Measurements from ENCODE around the gene PSMD9.
A peak's percentile ranks its signal among the peaks of the same experiment; 100 is the strongest.
"Not testable (repeated sequence)": the region's sequence is repeated elsewhere in the genome, so short reads cannot be mapped to it uniquely, and the experiment has no call there.

PSMD9 gene

DNA sequence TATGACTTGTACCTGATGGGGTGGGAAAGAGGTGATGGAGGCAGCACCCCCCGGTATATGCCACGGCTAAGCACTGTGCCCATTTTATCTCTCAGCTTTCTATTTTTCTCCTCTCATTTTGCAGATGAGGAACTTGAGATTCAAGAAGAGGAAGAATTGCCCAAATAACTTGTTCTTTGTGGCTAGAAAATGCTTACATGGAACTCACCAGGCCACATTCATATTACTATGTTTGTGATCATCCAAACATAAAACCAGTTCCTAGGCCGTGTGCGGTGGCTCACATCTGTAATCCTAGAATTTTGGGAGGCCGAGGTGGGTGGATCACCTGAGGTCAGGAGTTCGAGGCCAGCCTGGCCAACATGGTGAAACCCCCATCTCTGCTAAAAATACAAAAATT is 14.5 kb upstream of the PSMD9 start:
- DNase-seq, result no peak

DNA sequence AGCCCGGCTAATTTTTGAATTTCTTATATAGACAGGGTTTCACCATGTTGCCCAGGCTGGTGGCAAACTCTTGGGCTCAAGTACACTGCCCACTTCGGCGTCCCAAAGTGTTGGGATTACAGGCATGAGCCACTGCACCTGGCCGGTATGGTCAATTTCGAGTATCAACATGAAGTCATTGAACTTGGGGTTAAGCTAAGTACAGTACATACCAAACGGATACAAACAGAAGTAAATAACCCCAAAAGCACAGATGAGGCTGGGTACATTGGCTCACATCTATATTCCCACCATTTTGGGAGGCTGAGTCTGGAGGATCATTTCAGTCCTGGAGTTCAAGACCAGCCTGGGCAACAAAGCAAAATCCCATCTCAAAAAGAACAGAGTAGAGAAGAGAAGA is 13.0 kb upstream of the PSMD9 start:
- no peak for DNase-seq

DNA sequence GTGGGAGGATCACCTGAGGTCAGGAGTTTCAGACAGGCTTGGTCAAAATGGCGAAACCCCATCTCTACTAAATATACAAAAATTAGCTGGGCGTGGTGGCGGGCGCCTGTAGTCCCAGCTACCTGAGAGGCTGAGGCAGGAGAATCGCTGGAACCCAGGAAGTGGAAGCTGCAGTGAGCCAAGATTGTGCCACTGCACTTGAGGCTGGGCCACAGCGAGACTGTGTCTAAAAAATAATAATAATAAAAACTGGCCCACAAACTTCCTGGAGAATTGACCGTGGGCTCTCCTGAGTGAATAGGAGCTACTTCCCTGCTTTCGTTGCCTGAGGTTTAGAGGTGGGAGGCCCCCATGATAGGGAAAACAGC is 12.5 kb upstream of the PSMD9 start:
- DNase-seq, result not testable (repeated sequence)

DNA sequence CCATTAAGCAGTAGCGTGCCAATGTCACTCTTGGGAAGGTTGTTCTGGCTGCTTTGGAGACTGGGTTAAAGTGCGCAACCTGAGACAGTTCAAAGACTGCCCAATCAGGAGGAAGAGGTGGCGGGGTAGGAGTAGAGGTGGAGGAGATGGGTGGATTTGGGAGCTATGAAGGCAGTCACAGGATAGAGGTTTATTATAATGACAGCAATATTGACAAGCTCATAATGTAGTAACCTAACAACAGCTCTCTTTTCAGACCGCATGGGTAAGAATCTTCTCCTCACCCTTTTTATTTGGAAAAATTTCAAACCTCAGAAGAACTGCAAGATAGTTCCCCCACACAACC is 5.3 kb upstream of the PSMD9 start:
- DNase-seq, result no peak

DNA sequence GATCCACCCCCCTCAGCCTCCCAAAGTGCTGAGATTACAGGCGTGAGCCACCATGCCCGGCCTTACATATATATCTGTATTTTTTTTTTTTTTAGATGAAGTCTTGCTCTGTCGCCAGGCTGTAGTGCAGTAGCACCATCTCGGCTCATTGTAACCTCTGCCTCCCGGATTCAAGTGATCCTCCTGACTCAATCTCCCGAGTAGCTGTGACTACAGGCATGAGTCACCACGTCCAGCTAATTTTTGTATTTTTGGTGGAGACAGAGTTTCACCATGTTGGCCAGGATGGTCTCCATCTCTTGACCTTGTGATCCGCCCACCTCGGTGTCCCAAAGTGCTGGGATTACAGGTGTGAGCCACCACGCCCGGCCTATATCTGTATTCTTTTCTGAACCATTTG is 3.5 kb upstream of the PSMD9 start:
- not testable (repeated sequence) for DNase-seq

DNA sequence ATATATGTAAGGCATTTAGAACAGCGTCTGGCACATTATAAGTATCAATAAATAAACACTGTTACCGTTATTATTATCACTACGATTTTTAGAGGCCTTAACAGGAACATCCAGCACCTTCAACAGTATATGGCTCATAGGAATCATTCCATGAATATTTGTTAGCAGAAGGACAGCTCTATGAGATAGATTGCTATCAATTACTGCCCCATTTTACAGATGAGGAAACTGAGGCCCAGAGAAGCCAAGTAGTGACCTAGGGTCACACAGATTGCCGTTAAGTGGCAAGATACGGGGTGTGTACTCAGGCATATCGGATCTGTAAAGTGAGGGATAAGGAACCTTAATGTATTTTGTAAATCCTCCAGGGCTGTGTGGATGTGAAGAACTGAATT is 510 bp upstream of the PSMD9 start:
- no peak for DNase-seq

DNA sequence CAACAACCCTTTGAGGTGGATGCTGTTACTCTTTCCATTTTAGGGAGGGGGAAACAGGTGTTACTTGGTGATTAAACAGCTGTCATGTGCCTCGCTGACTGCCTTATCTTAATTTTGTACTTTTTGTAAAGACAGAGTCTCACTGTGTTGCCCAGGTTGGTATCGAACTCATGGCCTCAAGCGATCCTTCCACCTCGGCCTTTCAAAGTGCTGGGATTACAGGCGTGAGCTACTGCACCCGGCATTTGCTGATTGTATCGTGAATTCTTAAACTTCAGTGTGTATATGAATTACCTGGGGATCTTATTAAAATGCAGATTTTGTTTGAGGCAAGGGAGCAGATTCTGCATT is 659 bp downstream of the PSMD9 start:
- no peak for DNase-seq

DNA sequence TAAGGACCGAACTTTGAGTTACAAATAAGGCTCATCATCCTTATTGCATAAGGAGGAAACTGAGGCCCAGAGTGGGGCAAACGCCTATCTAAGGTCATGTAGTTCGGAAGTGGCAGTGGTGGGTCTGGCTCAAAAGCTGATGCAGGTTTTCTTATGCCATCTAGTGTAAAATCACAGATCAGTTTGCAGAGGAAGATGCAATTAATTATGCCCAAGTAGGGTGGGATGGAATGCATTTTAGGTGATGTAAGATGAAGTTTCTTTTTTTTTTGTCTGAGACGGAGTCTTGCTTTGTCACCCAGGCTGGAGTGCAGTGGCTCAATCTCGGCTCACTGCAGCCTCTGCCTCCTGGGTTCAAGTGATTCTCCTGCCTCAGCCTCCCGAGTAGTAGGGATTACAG is 1.1 kb downstream of the PSMD9 start:
- not testable (repeated sequence) for DNase-seq

DNA sequence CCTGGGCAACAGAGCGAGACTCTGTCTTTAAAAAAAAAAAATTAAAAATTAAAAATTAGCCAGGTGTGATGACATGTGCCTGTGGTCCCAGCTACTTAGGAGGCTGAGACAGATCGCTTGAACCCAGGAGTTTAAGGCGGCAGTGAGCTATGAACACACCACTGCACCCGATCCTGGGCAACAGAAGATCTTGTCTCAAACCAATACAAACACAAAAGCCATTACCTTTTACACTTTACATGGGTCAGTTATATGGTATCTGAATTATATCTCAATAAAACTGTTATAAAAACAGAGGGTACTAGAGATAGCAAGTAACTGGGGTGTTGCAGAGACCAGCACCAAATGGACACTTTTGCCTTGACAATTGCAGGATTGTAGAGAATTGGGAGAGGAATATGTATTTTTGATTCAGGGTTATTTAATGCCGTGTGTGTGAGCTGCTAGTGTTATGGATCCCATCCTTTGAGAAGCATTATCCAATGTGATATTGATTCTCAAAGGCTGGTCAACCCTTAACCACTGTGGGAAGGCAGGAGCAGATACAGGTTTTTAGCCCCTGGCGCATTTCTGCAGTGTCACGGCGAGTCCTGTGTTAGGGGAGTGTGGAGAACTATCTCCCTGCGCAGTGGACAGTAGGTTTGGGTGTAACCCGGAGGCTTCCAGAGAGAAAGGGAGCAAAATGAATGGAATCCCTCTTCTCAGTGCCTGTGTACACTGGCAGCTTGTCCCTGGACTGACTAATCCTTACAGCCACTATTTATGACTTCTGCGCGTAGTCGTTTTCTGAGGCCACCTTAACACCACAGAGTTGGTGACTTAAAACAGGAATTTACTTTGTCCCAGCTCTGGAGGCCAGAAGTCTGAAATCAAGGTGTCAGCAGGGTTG is 4.3 kb downstream of the PSMD9 start:
- DNase-seq, result no peak

DNA sequence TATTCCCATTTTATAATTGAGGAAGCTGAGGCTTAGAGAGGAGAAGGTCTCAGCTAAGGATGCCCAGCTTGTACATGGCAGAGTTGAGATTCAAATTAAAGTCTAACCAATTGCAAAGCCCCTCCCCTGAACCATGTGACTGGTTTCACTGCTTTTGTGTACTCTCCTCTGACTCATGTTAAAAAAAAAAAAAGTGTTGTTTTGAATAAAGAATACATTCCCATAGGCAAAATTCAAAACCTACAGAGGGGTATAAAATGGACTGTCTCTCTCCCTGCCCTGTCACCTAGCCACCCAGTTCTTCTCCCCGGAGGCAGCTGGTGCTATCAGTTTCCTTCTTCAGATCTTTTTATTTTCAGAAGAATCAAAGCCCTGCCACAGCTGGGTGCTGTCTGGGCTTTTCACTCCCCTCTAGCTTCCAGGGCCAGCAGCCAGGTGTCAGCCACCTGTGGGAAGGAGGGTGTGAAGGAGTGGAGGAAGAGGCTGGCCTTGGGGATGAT is 5.4 kb downstream of the PSMD9 start:
- DNase-seq, result no peak

DNA sequence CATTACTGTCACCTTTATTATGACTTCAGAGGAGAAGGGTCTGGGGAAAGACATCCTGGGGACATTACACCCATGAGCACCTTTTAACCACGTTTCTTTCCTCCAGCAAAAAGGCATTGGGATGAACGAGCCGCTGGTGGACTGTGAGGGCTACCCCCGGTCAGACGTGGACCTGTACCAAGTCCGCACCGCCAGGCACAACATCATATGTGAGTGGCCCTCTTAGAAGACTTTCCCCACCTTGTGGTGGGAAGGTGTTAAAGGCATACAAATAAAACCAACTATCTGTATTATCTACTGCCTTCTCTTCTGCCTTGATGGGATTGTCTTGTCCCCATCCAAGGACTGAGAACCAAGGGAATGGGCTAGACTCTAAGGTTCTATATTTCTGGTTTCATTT is 6.0 kb downstream of the PSMD9 start:
- no peak for DNase-seq

DNA sequence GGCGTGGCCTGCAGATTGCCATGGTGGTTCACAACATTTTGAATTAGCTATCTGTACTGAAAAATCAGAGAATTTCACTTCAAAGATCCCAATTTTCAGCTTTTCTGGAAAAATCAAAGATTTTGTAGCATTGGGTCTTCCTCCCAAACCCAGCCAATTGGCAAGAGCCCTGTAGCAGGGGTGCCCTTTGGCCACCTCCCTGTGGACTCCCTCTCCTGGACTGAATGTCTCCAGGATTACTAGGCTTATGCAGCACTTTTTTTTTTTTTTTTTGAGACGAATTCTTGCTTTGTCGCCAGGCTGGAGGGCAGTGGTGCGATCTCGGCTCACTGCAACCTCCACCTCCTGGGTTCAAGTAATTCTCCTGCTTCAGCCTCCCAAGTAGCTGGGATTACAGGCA is 9.7 kb downstream of the PSMD9 start:
- DNase-seq, result no peak

DNA sequence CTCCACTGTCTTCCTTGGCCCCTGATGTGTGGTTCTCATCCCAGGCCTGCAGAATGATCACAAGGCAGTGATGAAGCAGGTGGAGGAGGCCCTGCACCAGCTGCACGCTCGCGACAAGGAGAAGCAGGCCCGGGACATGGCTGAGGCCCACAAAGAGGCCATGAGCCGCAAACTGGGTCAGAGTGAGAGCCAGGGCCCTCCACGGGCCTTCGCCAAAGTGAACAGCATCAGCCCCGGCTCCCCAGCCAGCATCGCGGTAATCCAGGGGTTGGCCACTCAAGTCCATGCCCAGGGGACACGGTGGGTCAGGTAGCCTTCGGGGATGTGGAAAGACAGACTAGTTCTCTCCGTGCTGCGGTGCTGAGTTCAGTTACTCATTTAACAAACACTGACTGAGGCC is 11.0 kb downstream of the PSMD9 start:
- no peak for DNase-seq

DNA sequence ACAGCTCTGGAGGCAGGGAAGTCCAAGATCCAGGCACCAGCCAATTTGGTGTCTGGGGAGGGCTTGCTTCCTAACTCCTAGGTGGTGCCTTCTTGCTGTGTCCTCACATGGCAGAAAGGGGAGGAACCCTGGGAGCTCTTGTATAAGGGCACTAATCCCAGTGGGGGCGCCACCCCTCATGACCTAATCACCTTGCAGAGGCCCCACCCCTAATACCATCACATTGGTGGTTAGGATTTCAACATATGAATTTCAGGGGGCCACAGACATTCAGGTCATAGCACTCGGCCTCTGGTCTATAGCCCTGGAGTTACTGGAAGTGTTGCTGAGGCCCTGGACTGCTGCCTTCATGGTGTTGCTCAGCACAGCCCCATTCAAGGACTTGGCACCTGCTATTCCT is 14.6 kb downstream of the PSMD9 start:
- no peak for DNase-seq

DNA sequence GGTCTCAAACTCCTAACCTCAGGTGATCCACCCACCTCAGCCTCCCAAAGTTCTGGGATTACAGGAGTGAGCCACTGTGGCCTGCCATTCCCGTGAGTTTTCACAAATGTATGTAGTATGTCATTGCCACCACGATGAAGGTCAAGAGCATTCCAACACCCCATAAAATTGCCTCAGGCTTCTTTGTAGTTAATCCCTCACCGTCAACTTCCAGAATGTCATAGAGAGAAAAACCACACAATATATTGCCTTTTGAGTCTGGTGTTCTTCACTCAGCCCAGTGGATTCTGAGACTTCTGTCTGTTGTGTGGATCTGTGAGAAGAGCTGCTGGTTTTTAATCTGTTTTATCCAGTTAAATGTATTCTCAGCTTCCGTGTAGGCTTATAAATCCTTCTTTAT is 17.2 kb downstream of the PSMD9 start:
- no peak for DNase-seq

DNA sequence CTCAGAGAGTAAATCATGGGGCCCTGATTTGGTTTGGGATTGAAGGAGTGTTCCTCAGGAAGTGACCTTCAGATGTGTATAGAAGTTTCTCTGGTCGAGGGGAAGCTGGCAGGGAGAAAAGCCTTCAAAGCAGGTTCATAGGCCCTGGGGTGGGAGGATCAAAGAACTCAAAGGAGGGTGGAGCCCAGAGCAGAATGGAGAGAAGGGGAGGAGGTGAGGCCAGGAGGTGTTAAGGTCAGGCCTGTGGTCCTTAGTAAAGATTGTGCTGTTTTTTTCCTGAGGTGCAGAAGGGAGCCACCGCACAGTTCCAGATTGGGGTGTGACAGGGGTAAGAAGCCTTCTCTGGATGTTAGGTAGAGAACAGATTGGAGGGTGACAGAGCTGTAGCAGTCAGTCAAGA is 20.1 kb downstream of the PSMD9 start:
- no peak for DNase-seq

DNA sequence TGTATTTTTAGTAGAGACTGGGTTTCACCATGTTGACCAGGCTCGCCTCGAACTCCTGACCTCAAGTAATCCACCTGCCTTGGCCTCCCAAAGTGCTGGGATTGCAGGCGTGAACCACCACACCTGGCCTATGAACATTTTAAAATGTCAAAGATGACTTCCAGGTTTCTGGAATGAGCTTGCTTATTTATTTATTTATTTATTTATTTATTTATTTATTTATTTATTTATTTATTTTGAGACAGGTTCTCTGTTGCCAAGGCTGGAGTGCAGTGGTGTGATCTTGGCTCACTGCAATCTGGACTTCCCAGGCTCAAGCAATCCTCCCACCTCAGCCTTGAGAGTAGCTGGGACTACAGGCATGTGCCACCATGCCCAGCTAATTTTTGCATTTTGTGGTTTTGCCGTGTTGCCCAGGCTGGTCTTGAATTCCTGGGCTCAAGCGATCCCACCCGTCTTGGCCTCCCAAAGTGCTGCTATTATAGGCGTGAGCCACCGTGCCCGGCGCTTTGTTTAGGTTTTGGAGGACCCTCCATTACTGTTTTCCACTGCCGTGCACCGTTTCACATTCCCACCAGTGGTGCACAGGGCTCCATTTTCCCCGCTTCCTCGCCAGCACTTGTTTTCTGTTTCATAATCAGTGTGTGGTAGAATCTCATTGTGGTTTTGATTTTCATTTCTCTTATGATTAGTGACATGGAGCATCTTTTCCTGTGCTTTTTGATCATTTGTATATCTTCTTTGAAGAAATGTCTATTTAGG is 23.4 kb downstream of the PSMD9 start:
- no peak for DNase-seq

DNA sequence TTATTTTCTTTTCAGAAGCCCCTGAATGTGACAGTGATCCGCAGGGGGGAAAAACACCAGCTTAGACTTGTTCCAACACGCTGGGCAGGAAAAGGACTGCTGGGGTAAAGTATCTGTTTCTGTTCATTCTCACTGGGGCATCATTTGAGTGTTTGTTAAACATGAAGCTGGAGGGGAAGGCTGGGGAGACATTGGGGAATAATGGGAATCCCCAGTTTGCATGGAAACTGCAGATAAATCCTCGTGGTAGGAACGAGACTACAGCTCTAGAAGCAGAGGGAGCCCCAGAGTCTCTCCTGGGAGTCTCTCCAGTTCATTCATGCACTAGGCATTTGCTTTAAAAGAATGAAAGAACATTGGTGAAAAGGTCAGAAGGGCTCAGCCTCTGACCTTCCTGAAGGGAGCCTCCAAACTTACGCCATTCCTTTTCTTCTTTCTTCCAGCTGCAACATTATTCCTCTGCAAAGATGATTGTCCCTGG is 27.3 kb downstream of the PSMD9 start:
- DNase-seq, result no peak

DNA sequence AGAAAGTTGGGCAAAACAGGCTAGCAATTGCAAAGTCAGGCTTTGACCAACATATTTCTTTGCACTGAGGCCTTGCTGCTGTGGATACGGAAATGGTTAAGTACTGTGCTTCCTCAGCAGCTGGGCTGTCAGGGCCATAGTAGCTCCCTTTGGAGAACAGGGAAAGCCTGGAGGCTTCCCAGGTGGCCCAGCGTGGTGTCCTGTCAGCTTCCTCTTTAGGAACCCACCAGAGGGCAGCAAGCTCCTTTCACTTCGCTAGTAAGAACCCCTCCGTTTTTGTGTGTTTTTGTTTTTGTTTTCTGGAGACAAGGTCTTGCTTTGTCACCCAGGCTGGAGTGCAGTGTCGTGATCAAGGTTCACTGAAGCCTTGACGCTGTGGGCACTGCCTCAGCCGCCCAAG is 28.1 kb downstream of the PSMD9 start:
- DNase-seq, result no peak

DNA sequence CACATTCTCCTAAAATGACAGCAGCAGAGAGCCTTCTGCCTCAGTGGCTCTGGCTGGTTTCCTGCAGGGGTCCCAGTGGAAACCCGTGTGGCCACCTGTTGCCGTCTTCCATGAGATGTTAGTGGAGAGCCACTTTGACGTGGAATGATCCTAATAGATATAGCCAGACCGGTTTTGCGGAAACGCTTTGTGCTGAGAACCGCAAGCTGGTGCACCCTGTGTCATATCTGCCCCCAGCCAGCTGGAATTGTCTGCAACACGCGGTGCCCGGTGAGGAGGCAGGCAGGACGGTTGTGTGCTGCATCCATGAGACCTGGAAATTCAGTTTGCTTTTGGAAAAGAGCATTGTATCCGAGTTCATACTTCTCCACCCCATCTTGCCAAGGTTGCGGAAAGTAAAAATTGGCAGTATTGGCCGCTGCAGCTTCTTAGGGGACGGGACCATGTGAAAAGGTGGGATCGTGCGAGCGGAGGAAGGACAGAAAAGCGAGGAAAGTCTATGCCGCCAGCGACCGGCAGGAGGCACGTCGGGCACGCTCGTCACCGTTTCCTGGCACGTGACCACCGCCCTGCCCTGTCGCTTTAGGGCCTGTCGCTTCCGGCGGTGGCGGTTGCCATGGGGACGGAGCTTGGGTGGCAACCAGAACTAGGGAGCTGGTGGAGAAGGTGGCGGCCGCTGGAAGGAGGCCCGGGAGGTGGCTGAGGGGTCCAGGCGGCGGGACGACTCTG is 29.5 kb downstream of the PSMD9 start, which contains the start of gene CFAP251:
Gene CFAP251, plus strand, starts transcription at position 643 of the 729 bp plus-strand sequence. CDS start 2,714 bp downstream, outside the sequence.
- peak; percentile 90 for DNase-seq

DNA sequence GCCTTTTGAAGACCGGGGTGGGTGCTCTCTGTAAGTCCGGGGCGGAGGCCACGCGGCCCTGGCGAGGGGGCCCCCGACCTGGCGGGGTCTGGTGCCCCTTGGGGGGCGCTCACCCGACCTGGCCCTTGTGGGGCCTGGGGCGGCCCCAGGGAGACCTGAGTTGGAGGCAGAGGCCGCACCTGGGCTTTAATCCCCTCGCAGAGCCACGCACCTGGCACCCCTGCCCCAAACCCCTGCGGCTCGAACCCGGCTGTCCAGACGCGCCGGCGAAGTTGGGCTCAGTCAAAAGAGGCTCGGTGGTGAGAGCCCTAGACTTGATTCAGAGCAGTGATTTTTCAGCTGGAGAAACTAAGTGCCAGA is 30.1 kb downstream of the PSMD9 start:
- DNase-seq, result no peak

DNA sequence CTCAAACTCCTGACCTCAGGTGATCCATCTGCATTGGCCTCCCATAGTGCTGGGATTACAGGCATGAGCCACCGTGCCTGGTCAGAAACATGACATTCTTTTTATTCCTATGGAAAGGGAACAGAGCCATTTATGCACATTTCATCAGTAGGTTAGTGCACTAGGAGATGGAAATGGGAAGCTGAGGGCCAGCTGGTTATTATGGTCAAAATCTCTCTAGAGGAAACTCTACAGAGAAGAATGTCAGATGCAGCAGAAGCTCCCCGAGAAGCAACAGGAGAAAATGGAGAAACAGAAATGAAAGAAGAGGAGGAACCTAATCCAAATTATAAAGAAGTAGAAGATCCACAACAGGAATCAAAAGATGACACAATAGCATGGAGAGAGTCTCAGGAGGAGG is 32.5 kb downstream of the PSMD9 start:
- DNase-seq, result no peak

DNA sequence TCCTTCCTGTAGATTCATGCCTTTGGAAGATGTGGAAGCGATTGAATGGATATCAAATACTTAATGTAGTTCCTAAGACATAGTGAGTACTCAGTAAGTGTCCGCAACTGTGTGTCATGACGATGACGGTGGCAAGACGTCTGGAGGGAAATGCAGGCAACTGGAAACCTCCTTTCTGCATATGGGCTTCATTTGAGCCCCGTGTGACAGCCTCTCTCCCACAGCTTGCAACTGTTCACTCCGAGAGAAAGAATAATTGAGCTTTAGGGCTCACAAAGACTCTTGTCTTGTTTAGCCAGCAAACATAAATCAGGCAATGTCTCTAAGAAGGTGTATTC is 36.7 kb downstream of the PSMD9 start:
- no peak for DNase-seq
